DMS79 (cell line): ENCODE measurements around the gene ATRN.

ENCODE experiments used
- DNase-seq: peaks from one replicate; lab custom pipeline; 2025; lab: John Stamatoyannopoulos, UW

Gene ATRN

GRCh38 chr20:3697588-3698305, 226.9 kb downstream of the ATRN start:
- no peak for DNase-seq

- no peak for DNase-seq
These were observed 227.8 kb downstream of the ATRN start for GRCh38 chr20:3698591-3699001.

- DNase-seq, result no peak
These were observed 228.2 kb downstream of the ATRN start for GRCh38 chr20:3699037-3699436.
